ENCODE results near the gene CD274. TPM values are rescaled to one million over a fixed set of nuclear protein-coding genes. Genes with fewer than 3 reads are reported as not detected.
A peak's percentile ranks its signal among the peaks of the same experiment; 100 is the strongest.
"Not testable (repeated sequence)": the region's sequence is repeated elsewhere in the genome, so short reads cannot be mapped to it uniquely, and the experiment has no call there.

Gene CD274
- total RNA-seq, 2 experiments from 2014 or later: 25.0 to 30.1 TPM

GRCh38 chr9:5466766-5467165, 16.4 kb downstream of the CD274 start:
- Mint-ChIP-seq H3K36me3 (ENCODE audit: low read depth) (peaks cover 84% of the 10 kb centered on the region), H3K4me1 (peaks cover 56% of the 10 kb centered on the region), H3K4me3 (no peak overlapping the region), H3K27me3 (no peaks in the 10 kb centered on the region), H3K9me3 (ENCODE audit: low read depth) (no peaks in the 10 kb centered on the region), H3K27ac (no peak overlapping the region)
- DNase-seq (no peak), ATAC-seq (no peak)
- intact Hi-C loops (cut with DNase I, micrococcal nuclease): no loop called here
- CTCF ChIA-PET: interaction anchor here (0.8 to 1.4 kb wide), 2 partner anchors 9 to 12 kb away, joined by 3 to 7 read pairs; no protein-coding TSS in a partner anchor
- POLR2A ChIA-PET: interaction anchor here (0.6 kb wide), 1 partner anchor 21 kb away, joined by 3 read pairs; no protein-coding TSS in a partner anchor

DNA sequence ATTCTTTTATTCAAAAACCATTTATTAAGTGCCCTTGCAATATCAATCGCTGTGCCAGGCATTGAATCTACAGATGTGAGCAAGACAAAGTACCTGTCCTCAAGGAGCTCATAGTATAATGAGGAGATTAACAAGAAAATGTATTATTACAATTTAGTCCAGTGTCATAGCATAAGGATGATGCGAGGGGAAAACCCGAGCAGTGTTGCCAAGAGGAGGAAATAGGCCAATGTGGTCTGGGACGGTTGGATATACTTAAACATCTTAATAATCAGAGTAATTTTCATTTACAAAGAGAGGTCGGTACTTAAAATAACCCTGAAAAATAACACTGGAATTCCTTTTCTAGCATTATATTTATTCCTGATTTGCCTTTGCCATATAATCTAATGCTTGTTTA, 18.5 kb downstream of the CD274 start:
- no peaks in the 10 kb centered on the region for H3K27me3 Mint-ChIP-seq
- no peak overlapping the region for H3K27ac Mint-ChIP-seq
- intact Hi-C loops (cut with DNase I, micrococcal nuclease): no loop called here
- CTCF ChIA-PET: interaction anchor here (0.7 to 1.2 kb wide), 2 partner anchors 117 to 290 kb away, joined by 3 read pairs; no protein-coding TSS in a partner anchor
- no peak for DNase-seq
- POLR2A ChIA-PET: no interaction called here
- no peaks in the 10 kb centered on the region for H3K9me3 Mint-ChIP-seq (ENCODE audit: low read depth)
- peaks cover 44% of the 10 kb centered on the region for H3K4me1 Mint-ChIP-seq
- H3K4me3 Mint-ChIP-seq: no peak overlapping the region
- peaks cover 67% of the 10 kb centered on the region for H3K36me3 Mint-ChIP-seq (ENCODE audit: low read depth)
- ATAC-seq: no peak

DNA sequence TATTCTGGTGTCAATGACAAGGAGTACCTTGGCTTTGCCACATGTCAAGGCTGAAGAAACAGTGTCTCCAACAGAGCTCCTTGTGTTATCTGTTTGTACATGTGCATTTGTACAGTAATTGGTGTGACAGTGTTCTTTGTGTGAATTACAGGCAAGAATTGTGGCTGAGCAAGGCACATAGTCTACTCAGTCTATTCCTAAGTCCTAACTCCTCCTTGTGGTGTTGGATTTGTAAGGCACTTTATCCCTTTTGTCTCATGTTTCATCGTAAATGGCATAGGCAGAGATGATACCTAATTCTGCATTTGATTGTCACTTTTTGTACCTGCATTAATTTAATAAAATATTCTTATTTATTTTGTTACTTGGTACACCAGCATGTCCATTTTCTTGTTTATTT, 19.8 kb downstream of the CD274 start:
- DNase-seq (no peak), ATAC-seq (no peak)
- intact Hi-C loops (cut with DNase I, micrococcal nuclease): no loop called here
- ChIA-PET POLR2A (no interaction called here), CTCF (interaction anchor here (1.2 kb wide), 1 partner anchor 291 kb away, joined by 3 read pairs; no protein-coding TSS in a partner anchor)
- Mint-ChIP-seq H3K27me3 (no peaks in the 10 kb centered on the region), H3K27ac (no peak overlapping the region), H3K4me3 (no peak overlapping the region), H3K36me3 (ENCODE audit: low read depth) (peaks cover 56% of the 10 kb centered on the region), H3K9me3 (ENCODE audit: low read depth) (peaks cover 4% of the 10 kb centered on the region), H3K4me1 (peaks cover 40% of the 10 kb centered on the region)

GRCh38 chr9:5470816-5471215, 20.5 kb downstream of the CD274 start:
- no peaks in the 10 kb centered on the region for H3K27me3 Mint-ChIP-seq
- ATAC-seq: peak; percentile 80
- H3K27ac Mint-ChIP-seq: no peak overlapping the region
- peaks cover 5% of the 10 kb centered on the region for H3K9me3 Mint-ChIP-seq (ENCODE audit: low read depth)
- H3K4me3 Mint-ChIP-seq: no peak overlapping the region
- ChIA-PET POLR2A (no interaction called here), CTCF (no interaction called here)
- H3K36me3 Mint-ChIP-seq (ENCODE audit: low read depth): peaks cover 49% of the 10 kb centered on the region
- H3K4me1 Mint-ChIP-seq: peaks cover 35% of the 10 kb centered on the region
- DNase-seq: no peak
- intact Hi-C loops (cut with DNase I, micrococcal nuclease): no loop called here

DNA sequence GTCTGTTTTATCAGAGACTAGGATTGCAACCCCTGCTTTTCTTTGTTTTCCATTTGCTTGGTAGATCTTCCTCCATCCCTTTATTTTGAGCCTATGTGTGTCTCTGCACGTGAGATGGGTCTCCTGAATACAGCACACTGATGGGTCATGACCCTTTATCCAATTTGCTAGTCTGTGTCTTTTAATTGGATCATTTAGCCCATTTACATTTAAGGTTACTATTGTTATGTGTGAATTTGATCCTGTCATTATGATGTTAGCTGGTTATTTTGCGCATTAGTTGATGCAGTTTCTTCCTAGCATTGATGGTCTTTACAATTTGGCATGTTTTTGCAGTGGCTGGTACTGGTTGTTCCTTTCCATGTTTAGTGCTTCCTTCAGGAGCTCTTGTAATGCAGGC, 25.3 kb downstream of the CD274 start:
- DNase-seq; POLR2A ChIA-PET; H3K4me3 Mint-ChIP-seq; CTCF ChIA-PET; H3K27me3 Mint-ChIP-seq; intact Hi-C loops (cut with DNase I, micrococcal nuclease); H3K27ac Mint-ChIP-seq; ATAC-seq: not testable (repeated sequence)
- H3K9me3 Mint-ChIP-seq (ENCODE audit: low read depth): peaks cover 16% of the 10 kb centered on the region
- H3K36me3 Mint-ChIP-seq (ENCODE audit: low read depth): peaks cover 20% of the 10 kb centered on the region
- H3K4me1 Mint-ChIP-seq: peaks cover 26% of the 10 kb centered on the region

DNA sequence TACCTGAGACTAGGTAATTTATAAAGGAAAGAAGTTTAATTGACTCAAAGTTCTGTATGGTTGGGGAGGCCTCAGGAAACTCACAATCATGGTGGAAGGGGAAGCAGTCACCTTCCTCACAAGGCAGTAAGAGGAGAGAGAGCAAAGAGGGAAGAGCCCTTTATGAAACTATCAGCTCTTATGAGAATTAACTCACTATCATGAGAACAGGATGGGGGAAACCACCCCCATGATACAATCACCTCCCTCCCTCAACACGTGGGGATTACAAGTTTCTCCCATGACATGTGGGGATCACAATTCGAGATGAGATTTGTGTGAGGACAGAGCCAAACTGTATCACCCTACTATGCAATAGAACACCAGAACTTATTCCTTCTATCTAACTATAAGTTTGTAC, 27.9 kb downstream of the CD274 start:
- peaks cover under 1% of the 10 kb centered on the region for H3K27me3 Mint-ChIP-seq
- DNase-seq (peak; percentile 32), ATAC-seq (peak; percentile 90)
- CTCF ChIA-PET: interaction anchor here (1.4 kb wide), 1 partner anchor 16 kb away, joined by 5 read pairs; no protein-coding TSS in a partner anchor
- intact Hi-C loops (cut with DNase I, micrococcal nuclease): no loop called here
- no peak overlapping the region for H3K4me3 Mint-ChIP-seq
- peak overlapping the region; percentile 1 for H3K27ac Mint-ChIP-seq
- peaks cover 16% of the 10 kb centered on the region for H3K9me3 Mint-ChIP-seq (ENCODE audit: low read depth)
- H3K36me3 Mint-ChIP-seq (ENCODE audit: low read depth): peaks cover 13% of the 10 kb centered on the region
- POLR2A ChIA-PET: interaction anchor here (0.8 to 1.0 kb wide), 2 partner anchors 19 to 79 kb away, joined by 3 to 4 read pairs; no protein-coding TSS in a partner anchor
- H3K4me1 Mint-ChIP-seq: peaks cover 20% of the 10 kb centered on the region

- Mint-ChIP-seq H3K36me3 (ENCODE audit: low read depth) (peaks cover 13% of the 10 kb centered on the region), H3K27ac (no peak overlapping the region), H3K27me3 (peaks cover 3% of the 10 kb centered on the region), H3K9me3 (ENCODE audit: low read depth) (peaks cover 11% of the 10 kb centered on the region), H3K4me1 (peaks cover 17% of the 10 kb centered on the region), H3K4me3 (no peak overlapping the region)
- ATAC-seq: peak; percentile 28
- ChIA-PET CTCF (interaction anchor here (0.7 to 1.6 kb wide), 6 partner anchors 10 to 110 kb away, joined by 3 to 4 read pairs (median 4); partner anchors contain the start of gene CD274), POLR2A (no interaction called here)
- no peak for DNase-seq
- intact Hi-C loops (cut with DNase I, micrococcal nuclease): no loop called here
Measured at GRCh38 chr9:5479994-5480694, 29.8 kb downstream of the CD274 start.

DNA sequence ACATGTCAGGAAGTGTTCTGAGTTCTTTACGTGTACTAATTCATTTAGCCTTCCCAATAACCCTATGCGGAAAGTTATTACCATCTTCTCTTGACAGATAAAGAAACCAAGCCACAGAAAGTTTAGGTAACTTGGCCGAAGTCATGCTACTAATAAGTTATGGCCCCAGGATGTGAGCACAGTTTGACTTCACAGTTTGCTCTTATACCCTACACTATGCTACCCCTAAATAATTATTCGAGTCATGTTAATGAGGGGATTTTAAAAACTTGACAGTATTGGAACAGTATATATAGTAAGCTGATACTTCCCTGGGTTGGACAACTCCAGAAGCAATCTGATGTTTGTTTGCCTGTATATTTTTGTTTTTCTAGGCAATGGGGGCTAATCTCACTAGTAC, 30.6 kb downstream of the CD274 start:
- Mint-ChIP-seq H3K27me3 (peaks cover 3% of the 10 kb centered on the region), H3K4me3 (no peak overlapping the region), H3K9me3 (ENCODE audit: low read depth) (peaks cover 11% of the 10 kb centered on the region), H3K36me3 (ENCODE audit: low read depth) (peaks cover 13% of the 10 kb centered on the region), H3K27ac (no peak overlapping the region), H3K4me1 (peaks cover 17% of the 10 kb centered on the region)
- POLR2A ChIA-PET: no interaction called here
- intact Hi-C loops (cut with DNase I, micrococcal nuclease): no loop called here
- no peak for DNase-seq
- ATAC-seq: no peak
- CTCF ChIA-PET: interaction anchor here (0.7 to 1.3 kb wide), 2 partner anchors 13 to 30 kb away, joined by 3 to 4 read pairs; partner anchors contain the start of gene CD274

GRCh38 chr9:5481322-5482040, 31.1 kb downstream of the CD274 start:
- Mint-ChIP-seq H3K27ac (no peak overlapping the region), H3K4me3 (no peak overlapping the region)
- intact Hi-C loops (cut with DNase I, micrococcal nuclease): no loop called here

DNA sequence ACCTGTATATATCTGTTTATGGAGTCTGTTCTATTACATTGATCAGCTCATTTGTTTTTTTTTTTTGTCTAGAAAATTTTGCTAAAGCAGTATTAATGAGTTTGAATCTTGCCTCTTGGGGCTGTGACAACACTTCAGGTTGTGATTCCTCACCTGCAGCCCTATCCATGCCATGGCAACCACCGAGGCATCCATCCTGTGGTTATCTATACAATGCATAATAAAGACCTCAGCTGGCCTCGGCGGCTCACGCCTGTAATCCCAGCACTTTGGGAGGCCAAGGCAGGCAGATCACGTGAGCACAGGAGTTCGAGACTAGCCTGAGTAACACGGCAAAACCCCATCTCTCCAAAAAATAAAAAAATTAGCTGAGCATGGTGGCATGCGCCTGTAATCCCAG, 31.9 kb downstream of the CD274 start:
- Mint-ChIP-seq H3K4me3 (no peak overlapping the region), H3K36me3 (ENCODE audit: low read depth) (peaks cover 6% of the 10 kb centered on the region), H3K27ac (no peak overlapping the region), H3K4me1 (peaks cover 17% of the 10 kb centered on the region), H3K9me3 (ENCODE audit: low read depth) (peaks cover 6% of the 10 kb centered on the region), H3K27me3 (peaks cover 3% of the 10 kb centered on the region)
- ATAC-seq: no peak
- CTCF ChIA-PET: interaction anchor here (1.3 kb wide), 1 partner anchor 105 kb away, joined by 6 read pairs; no protein-coding TSS in a partner anchor
- POLR2A ChIA-PET: no interaction called here
- intact Hi-C loops (cut with DNase I, micrococcal nuclease): no loop called here
- no peak for DNase-seq

More at GRCh38 chr9:5481322-5482040, 31.1 kb downstream of the CD274 start:
- CTCF ChIA-PET: no interaction called here
- Mint-ChIP-seq H3K36me3 (ENCODE audit: low read depth) (peaks cover 7% of the 10 kb centered on the region), H3K27me3 (peaks cover 3% of the 10 kb centered on the region), H3K4me1 (peaks cover 17% of the 10 kb centered on the region), H3K9me3 (ENCODE audit: low read depth) (peaks cover 6% of the 10 kb centered on the region)
- POLR2A ChIA-PET: no interaction called here
- DNase-seq (no peak), ATAC-seq (no peak)

GRCh38 chr9:5483306-5483705, 33.0 kb downstream of the CD274 start:
- Mint-ChIP-seq H3K27me3 (peaks cover 3% of the 10 kb centered on the region), H3K4me3 (no peak overlapping the region), H3K27ac (no peak overlapping the region), H3K36me3 (ENCODE audit: low read depth) (peaks cover 2% of the 10 kb centered on the region), H3K4me1 (peaks cover 14% of the 10 kb centered on the region), H3K9me3 (ENCODE audit: low read depth) (peaks cover 4% of the 10 kb centered on the region)
- ChIA-PET CTCF (interaction anchor here (1.2 to 1.3 kb wide), 2 partner anchors 10 to 104 kb away, joined by 4 to 6 read pairs; no protein-coding TSS in a partner anchor), POLR2A (no interaction called here)
- no peak for DNase-seq
- ATAC-seq: no peak
- intact Hi-C loops (cut with DNase I, micrococcal nuclease): no loop called here
